Lung (tissue), 13 donors: ENCODE data around the gene DCN. TPM values are rescaled to one million over a fixed set of nuclear protein-coding genes. Genes with fewer than 3 reads are reported as not detected.

Experiments used
- ATAC-seq: fragments of 200-7000 bp; cut with Tn5 transposase; one replicate; pipeline ENCODE4 v1.9.1; 2020; ENCODE audit warnings: moderate number of reproducible peaks; ENCODE audit not compliant: insufficient read depth, low FRiP score
- DNase-seq, 3 donors: peaks; one replicate each; pipeline ENCODE4 v3.0.0-alpha.2; 2013 to 2017
- H3K27ac ChIP-seq, 2 donors: one replicate each; pipeline ENCODE4 v1.5.1; 2013; ENCODE audit warnings: mild to moderate bottlenecking in 2 of 2, moderate library complexity in 2 of 2, control low read depth in 1 of 2, inconsistent platforms in 1 of 2, low read depth in 1 of 2, low read length in 1 of 2
- H3K27me3 ChIP-seq, 3 donors: one replicate each; pipeline ENCODE4 v1.5.1; 2013; ENCODE audit warnings: low read length in 2 of 3; ENCODE audit not compliant: control insufficient read depth in 3 of 3, insufficient read depth in 3 of 3
- H3K36me3 ChIP-seq, 4 donors: one replicate each; pipeline ENCODE4 v1.5.1; 2013; ENCODE audit warnings: low read length in 4 of 4, mild to moderate bottlenecking in 1 of 4, moderate library complexity in 1 of 4; ENCODE audit not compliant: control insufficient read depth in 4 of 4, insufficient read depth in 4 of 4
- H3K4me1 ChIP-seq, 5 donors: one replicate each; pipeline ENCODE4 v1.5.1; 2013; ENCODE audit warnings: low read length in 5 of 5, mild to moderate bottlenecking in 2 of 5, moderate library complexity in 1 of 5; ENCODE audit not compliant: control insufficient read depth in 5 of 5, insufficient read depth in 5 of 5
- H3K4me3 ChIP-seq: one replicate; pipeline ENCODE4 v1.5.1; 2013; ENCODE audit warnings: mild to moderate bottlenecking, control low read depth, moderate library complexity
- H3K9ac ChIP-seq, 2 donors: one replicate each; pipeline ENCODE4 v1.5.1; 2013; ENCODE audit warnings: low read length in 2 of 2, control low read depth in 1 of 2; ENCODE audit not compliant: insufficient read depth in 1 of 2
- H3K9me3 ChIP-seq, 4 donors: one replicate each; pipeline ENCODE4 v1.5.1; 2013; ENCODE audit warnings: low read length in 3 of 4, mild to moderate bottlenecking in 1 of 4, moderate library complexity in 1 of 4; ENCODE audit not compliant: control insufficient read depth in 4 of 4, insufficient read depth in 3 of 4
- CTCF ChIP-seq: IDR thresholded peaks from 2 replicates; pipeline ENCODE4 v1.5.1; 2012; ENCODE audit warnings: mild to moderate bottlenecking; ENCODE audit errors: control extremely low read depth, extremely low read depth
- WGBS, 2 donors: extraction: QIAGEN DNeasy Blood & Tissue Kit; methylation state at CpG; one replicate each; pipeline ENCODE4 v1.1.7; 2013; 5-methylcytosine and 5-hydroxymethylcytosine counted together
- polyA plus RNA-seq, 2 donors: library from polyadenylated mRNA; stranded (reverse); fragments of 200-250 nt; gene quantifications; one replicate each; pipeline ENCODE4 v1.2.1, GENCODE V29; 2013
- small RNA-seq: library from RNA; depleted of rRNA; stranded (forward); fragments of <200 nt; gene quantifications from one replicate; pipeline ENCODE3, GENCODE V24; 2014; ENCODE audit warnings: low replicate concordance
- total RNA-seq, 2 donors: library from RNA; depleted of rRNA in 1 of 2; stranded (reverse); fragments of >200 nt in 1 of 2; gene quantifications; one replicate each; pipeline ENCODE4 v1.2.1, GENCODE V29; 2014 to 2021
- donor health status: control.
- donor health status: control.
- donor health status: Bipolar disorder and iron deficiency.
- donor health status: healthy.
- donor health status: DM: yes; HTN: yes; CAD: no.

The DCN gene
- total and polyA plus RNA-seq, 4 donors = 178 to 1,047 (median 509) TPM

- 69 to 77% methylated on average over 4 of the region's 4 CpGs for WGBS, 2 donors
- ATAC-seq (no peak), DNase-seq (peak in 1 of 3 donors; percentile 37)
- Histone ChIP-seq H3K9me3 (peaks cover 0 to 5% (median 2%) of the 10 kb centered on the region in 4 donors), H3K4me3 (no peak overlapping the region), H3K27ac (no peak overlapping the region), H3K36me3 (no peaks in the 10 kb centered on the region), H3K9ac (no peak overlapping the region), H3K4me1 (no peaks in the 10 kb centered on the region), H3K27me3 (no peaks in the 10 kb centered on the region)
- no peak for TF ChIP-seq CTCF
Measured at GRCh38 chr12:91093341-91093740, 89.3 kb downstream of the DCN start.

- Histone ChIP-seq H3K9ac (no peak overlapping the region), H3K27me3 (no peaks in the 10 kb centered on the region), H3K9me3 (peaks cover 0 to 6% (median 2%) of the 10 kb centered on the region in 4 donors), H3K27ac (no peak overlapping the region), H3K4me3 (no peak overlapping the region), H3K36me3 (no peaks in the 10 kb centered on the region), H3K4me1 (no peaks in the 10 kb centered on the region)
- no peak for TF ChIP-seq CTCF
- DNase-seq (no peak), ATAC-seq (no peak)
- 73 to 79% methylated on average over 6 of the region's 6 CpGs for WGBS, 2 donors
Measured at GRCh38 chr12:91091916-91092715, 90.5 kb downstream of the DCN start.

Small RNAs within 50 kb of the gene (small RNA-seq; reads per million reads assigned to genes)
- not detected for gene AC007115.1

Other genes starting within 250 kb of the DCN start
- not detected for gene CCER1, start 227.6 kb downstream of the DCN start, total RNA-seq
- gene CCER1, start 227.6 kb downstream of the DCN start, polyA plus RNA-seq = not detected
- under 1 TPM in 1 of 2 donors, not detected in 1; 0.31 TPM for gene EPYC, start 177.8 kb downstream of the DCN start, total RNA-seq
- under 1 TPM in 1 of 2 donors, not detected in 1; 0.05 TPM for gene EPYC, start 177.8 kb downstream of the DCN start, polyA plus RNA-seq
- under 1 TPM in 1 of 2 donors, not detected in 1; 0.26 TPM for gene KERA, start 124.8 kb downstream of the DCN start, total RNA-seq
- not detected for gene KERA, start 124.8 kb downstream of the DCN start, polyA plus RNA-seq
- gene LUM, start 71.3 kb downstream of the DCN start, total RNA-seq = 100 to 1,000 TPM; 278 to 593 TPM
- gene LUM, start 71.3 kb downstream of the DCN start, polyA plus RNA-seq = 100 to 1,000 TPM in 1 of 2 donors, 10 to 100 TPM in 1; 74.5 to 158 TPM